ENCODE data around the gene CDCA8. TPM values are rescaled to one million over a fixed set of nuclear protein-coding genes. Genes with fewer than 3 reads are reported as not detected.

Gene CDCA8
- total and polyA plus RNA-seq, 7 donors = under 0.01 to 21.4 (median 2.7) TPM; not detected in 1

GRCh38 chr1:37651803-37652202, 40.5 kb upstream of the CDCA8 start:
- Histone ChIP-seq H3K4me3 (no peak overlapping the region), H3K27ac (no peak overlapping the region), H3K4me1 (no peaks in the 10 kb centered on the region), H3K9me3 (no peaks in the 10 kb centered on the region), H3K27me3 (peaks cover 0 to 8% (median 0%) of the 10 kb centered on the region in 3 donors), H3K36me3 (no peaks in the 10 kb centered on the region)
- TF ChIP-seq POLR2AphosphoS5 (IDR thresholded peaks at IDR 0.05) (no peak), POLR2A (IDR thresholded peaks at IDR 0.05) (no peak), CTCF (IDR thresholded peaks at IDR 0.05) (no peak)
- WGBS, 2 donors = 83 to 88% methylated on average over 10 of the region's 10 CpGs
- DNase-seq = no peak
- intact Hi-C loops (cut with DNase I) = no loop called here

- Histone ChIP-seq H3K4me1 (no peaks in the 10 kb centered on the region), H3K27me3 (peaks cover 0 to 17% (median 0%) of the 10 kb centered on the region in 3 donors), H3K27ac (no peak overlapping the region), H3K36me3 (no peaks in the 10 kb centered on the region), H3K4me3 (no peak overlapping the region), H3K9me3 (no peaks in the 10 kb centered on the region)
- WGBS, 2 donors = 71 to 79% methylated on average over 2 of the region's 2 CpGs
- no peak for DNase-seq
- TF ChIP-seq EP300 (IDR thresholded peaks at IDR 0.05) = no peak
- TF ChIP-seq POLR2AphosphoS5 (IDR thresholded peaks at IDR 0.05) = no peak
- TF ChIP-seq POLR2A (IDR thresholded peaks at IDR 0.05) = no peak
- TF ChIP-seq CTCF (IDR thresholded peaks at IDR 0.05) = no peak
- intact Hi-C loops (cut with DNase I) = no loop called here
Observed at GRCh38 chr1:37652976-37653375, 39.3 kb upstream of the CDCA8 start.

DNA sequence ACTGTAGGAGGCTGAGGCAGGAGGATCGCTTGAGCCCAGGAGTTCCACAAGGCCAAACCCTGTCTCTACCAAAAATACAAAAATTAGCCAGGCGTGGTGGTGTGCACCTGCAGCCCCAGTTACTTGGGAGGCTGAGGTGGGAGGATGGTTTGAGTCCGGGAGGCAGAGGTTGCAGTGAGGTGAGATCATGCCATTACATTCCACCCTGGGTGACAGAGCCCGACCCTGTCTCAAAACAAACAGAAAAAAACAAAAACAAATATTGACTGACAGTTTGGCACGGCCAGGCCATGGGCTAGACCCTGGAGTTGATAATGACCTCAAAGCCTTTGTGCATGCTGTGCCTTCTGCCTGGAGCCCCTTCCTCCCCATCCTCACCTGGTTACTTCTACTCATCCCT, 38.4 kb upstream of the CDCA8 start:
- Histone ChIP-seq H3K4me1 (no peaks in the 10 kb centered on the region), H3K36me3 (no peaks in the 10 kb centered on the region), H3K9me3 (no peaks in the 10 kb centered on the region), H3K27ac (no peak overlapping the region), H3K27me3 (peaks cover 0 to 14% (median 0%) of the 10 kb centered on the region in 3 donors), H3K4me3 (no peak overlapping the region)
- intact Hi-C loops (cut with DNase I) = no loop called here
- DNase-seq = no peak
- 54 to 70% methylated on average over 5 of the region's 5 CpGs for WGBS, 2 donors
- no peak for TF ChIP-seq POLR2AphosphoS5 (IDR thresholded peaks at IDR 0.05)
- TF ChIP-seq POLR2A (IDR thresholded peaks at IDR 0.05) = no peak

DNA sequence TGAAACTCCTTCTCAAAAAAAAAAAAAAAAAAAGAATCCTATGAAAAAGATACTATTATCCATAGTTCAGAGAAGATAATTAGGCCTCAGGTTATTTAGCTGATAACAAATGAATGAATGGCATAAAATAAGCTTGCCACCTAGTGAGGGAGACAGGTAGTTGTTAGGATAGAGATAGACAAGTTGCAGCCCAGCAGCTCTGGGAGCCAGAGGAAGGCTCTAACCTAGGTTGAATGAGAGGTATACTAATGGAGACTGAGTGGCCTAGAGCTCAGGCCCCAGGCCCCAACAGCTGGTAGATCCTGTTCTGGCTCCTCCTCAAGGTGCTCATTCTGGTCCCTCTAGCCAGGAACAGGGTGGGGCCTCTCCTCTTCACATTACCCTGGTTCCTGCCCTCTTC, 37.0 kb upstream of the CDCA8 start:
- TF ChIP-seq POLR2A (IDR thresholded peaks at IDR 0.05) = no peak
- Histone ChIP-seq H3K9me3 (no peaks in the 10 kb centered on the region), H3K27me3 (peaks cover 0 to 18% (median 0%) of the 10 kb centered on the region in 3 donors), H3K27ac (no peak overlapping the region), H3K4me3 (no peak overlapping the region), H3K4me1 (no peaks in the 10 kb centered on the region), H3K36me3 (no peaks in the 10 kb centered on the region)
- DNase-seq = no peak
- intact Hi-C loops (cut with DNase I) = no loop called here

- intact Hi-C loops (cut with DNase I) = no loop called here
- 39 to 68% methylated on average over 7 of the region's 7 CpGs for WGBS, 2 donors
- Histone ChIP-seq H3K36me3 (no peaks in the 10 kb centered on the region), H3K4me1 (no peaks in the 10 kb centered on the region), H3K9me3 (no peaks in the 10 kb centered on the region), H3K27ac (no peak overlapping the region), H3K27me3 (peaks cover 0 to 18% (median 0%) of the 10 kb centered on the region in 3 donors), H3K4me3 (no peak overlapping the region)
- TF ChIP-seq CTCF (IDR thresholded peaks at IDR 0.05) (no peak), POLR2AphosphoS5 (IDR thresholded peaks at IDR 0.05) (no peak), POLR2A (IDR thresholded peaks at IDR 0.05) (no peak), EP300 (IDR thresholded peaks at IDR 0.05) (no peak)
- DNase-seq = no peak
Observed at GRCh38 chr1:37656026-37656425, 36.3 kb upstream of the CDCA8 start.

DNA sequence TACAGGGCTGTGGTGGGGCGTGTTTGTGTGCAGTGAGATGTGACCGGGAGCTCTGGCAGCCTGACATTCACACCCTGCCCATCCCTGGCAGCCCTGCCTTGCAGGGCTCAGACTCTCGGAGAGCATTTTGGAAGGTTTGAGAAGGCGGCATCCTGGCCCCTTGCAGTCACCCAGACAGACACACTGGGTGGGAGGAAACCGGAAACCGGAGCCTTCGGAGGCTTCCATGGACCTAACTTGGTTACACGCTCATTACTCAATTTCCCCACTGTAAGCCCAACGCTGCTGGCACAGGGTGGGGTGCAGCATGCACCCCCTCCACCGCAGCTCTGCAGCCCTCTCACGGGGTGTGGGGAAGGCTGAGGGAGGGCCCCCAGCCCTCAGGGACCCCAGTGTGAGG, 35.4 kb upstream of the CDCA8 start:
- peaks cover 0 to 18% (median 0%) of the 10 kb centered on the region in 3 donors for H3K27me3 ChIP-seq
- DNase-seq = no peak
- intact Hi-C loops (cut with DNase I) = no loop called here
- WGBS, 2 donors = 77 to 82% methylated on average over 11 of the region's 11 CpGs
- no peak for TF ChIP-seq POLR2A (IDR thresholded peaks at IDR 0.05)
- TF ChIP-seq POLR2AphosphoS5 (IDR thresholded peaks at IDR 0.05) = no peak
- TF ChIP-seq CTCF (IDR thresholded peaks at IDR 0.05) = no peak
- no peak for TF ChIP-seq EP300 (IDR thresholded peaks at IDR 0.05)
- H3K9me3 ChIP-seq = no peaks in the 10 kb centered on the region
- no peaks in the 10 kb centered on the region for H3K36me3 ChIP-seq
- H3K4me3 ChIP-seq = no peak overlapping the region
- H3K27ac ChIP-seq = no peak overlapping the region
- no peaks in the 10 kb centered on the region for H3K4me1 ChIP-seq
